ENCODE results near the gene ITGA4.

Gene ITGA4

DNA sequence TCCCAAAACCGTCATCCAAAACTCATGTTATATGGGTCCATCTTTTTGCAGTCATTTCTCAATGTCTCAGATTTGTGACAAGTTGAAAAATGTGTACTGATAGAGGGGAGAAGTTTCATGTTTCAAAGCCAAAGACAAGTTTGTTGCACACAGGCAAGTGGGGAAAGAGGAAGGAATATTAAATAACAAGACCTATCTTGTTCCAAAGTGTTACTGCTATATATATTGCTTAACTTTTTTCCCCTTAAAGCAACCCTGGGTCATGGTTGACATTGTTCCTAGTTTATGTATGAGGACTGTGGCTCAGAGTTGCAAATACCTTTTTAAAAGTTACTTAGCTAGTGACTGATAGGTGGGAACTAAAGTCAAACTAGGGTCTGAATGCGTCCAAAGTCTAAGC lies 1.7 kb downstream of the ITGA4 start:
- DNase-seq (ENCODE audit: low spot score) = no peak

GRCh38 chr2:181459621-181460021 lies 2.4 kb downstream of the ITGA4 start:
- no peak for DNase-seq (ENCODE audit: low spot score)

DNA sequence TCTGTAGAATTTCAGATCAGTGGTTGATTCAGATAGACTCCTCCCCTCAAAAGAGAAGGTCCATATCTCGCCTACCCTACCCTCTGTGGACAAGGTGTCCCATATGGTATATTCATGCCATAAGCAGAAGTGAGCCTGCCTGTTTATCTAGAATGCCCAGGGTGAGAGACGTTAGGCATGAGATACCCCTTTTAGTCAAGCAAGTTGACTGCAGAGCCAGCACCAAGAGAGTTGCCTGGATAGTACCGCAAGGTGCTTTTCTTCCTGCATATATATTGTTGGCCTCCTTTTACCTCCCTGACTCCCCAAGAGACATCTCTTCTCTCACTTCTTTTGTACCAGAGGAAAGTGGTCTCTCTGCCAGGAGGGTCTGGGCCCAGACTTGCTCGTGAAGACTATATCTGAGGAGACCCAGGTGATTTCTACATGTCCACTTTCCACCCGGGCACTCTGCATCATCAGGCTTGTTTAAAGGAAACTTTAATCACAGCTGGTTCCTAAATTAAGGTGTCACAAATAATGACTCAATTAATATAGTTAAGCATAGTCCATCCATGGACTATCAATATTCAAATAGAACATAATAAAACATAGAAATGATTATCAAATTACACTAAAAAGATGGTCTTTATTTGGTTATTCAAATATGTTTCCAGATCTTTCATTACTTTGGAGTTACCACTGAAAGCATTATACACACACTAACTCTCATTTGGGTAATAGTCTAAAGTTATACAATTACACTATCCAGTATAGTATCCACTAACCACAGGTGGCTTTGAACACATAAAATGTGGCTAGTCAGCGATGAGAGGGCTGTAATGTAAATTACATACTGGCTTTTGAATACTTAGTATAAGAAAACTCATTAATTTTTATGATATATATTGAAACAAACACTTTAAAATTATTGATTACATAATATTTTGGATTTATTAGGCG lies 4.1 kb downstream of the ITGA4 start:
- no peak for DNase-seq (ENCODE audit: low spot score)

DNA sequence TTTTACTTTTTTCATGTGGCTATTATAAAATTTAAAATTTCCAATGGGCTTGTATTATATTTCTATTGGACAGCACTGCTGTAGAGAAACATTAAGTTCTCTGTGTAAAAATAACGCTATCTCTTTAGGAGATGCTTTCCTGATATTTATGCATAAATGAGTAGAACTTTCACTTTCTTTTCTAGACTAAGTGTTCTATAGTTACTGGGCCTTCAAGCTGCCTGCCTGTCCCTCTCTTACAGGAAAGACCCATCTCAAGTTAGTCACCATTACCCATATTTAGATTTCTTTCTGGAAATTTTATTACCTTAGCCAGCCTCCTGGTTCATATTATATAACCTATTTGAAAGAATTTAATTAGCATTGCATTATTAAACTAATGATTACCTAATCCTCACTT lies 4.8 kb downstream of the ITGA4 start:
- DNase-seq (ENCODE audit: low spot score) = no peak

GRCh38 chr2:181463588-181463987 lies 6.4 kb downstream of the ITGA4 start:
- DNase-seq (ENCODE audit: low spot score) = no peak

- no peak for DNase-seq (ENCODE audit: low spot score)
Observed at GRCh38 chr2:181464966-181465365, 7.8 kb downstream of the ITGA4 start.

DNA sequence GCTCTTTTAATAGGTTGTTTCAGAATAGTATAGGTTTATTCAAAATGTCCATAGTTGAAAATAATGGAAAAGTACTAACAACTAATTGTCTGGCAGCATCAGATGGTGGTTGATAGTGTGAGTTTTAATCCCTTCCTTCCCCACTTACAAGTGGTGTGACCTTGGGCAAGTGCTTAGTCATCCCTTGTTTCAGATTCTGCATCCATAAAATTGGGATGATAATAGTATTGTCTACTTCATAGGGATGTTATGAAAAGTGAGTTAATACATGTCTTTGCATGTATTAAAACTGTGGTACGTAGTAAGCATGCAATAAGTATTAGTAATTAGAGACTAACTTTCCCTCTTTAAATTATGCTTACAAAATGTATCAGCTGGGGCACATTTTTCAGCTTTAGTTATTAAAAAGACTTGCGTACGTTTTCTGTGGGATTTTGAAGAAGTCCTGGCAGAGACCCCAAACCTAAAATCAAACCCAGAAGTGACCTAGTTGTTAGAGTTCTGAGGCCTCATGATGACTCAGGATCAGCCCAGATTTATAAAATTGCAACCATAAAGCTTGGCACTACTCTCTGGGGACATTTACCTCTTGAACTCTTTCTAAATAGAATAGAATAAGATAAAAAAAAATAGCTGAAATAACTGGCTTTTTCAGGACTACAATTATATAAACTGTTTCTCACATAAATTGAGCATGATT lies 8.6 kb downstream of the ITGA4 start:
- peak; percentile 6 for DNase-seq (ENCODE audit: low spot score)

GRCh38 chr2:181466661-181467576 lies 9.7 kb downstream of the ITGA4 start:
- peak; percentile 29 for DNase-seq (ENCODE audit: low spot score)

GRCh38 chr2:181467966-181468707 lies 11.0 kb downstream of the ITGA4 start:
- DNase-seq (ENCODE audit: low spot score) = no peak

DNA sequence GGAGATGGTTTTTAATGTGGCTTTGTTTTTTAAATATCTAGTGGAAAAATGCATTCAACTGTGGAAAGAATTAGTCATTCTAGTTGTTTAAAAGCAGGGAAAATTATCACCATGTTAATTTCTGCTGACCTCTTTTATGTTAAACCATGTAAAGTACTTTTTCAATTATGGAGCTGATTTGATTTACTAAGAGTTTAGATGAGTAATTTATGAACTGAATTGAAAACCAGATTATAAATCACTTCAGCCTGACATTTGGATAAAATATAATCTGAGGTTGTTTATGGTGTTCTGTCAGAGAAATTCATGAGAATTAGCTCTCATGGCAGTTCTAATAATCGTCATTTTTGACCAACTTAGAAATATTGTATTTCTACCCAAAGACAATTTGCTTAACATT lies 11.6 kb downstream of the ITGA4 start:
- DNase-seq (ENCODE audit: low spot score) = no peak

DNA sequence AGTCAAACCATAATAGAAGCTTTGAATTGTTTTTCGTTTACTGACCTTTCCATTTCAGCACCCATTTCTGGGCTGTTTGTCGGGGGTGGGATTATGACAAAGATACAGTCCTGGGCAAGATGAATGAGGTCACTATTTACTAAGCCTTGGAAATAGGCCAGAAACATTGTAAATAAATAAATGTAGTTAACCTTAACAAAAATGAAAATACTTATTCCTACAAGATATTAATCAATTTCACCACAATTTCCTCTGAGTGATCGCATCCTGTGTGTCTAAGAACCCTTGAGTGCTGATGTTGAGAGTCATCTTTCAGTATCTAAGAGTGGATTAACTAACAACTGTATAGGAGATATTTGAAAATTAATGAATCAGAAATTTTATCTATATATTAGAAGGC lies 14.0 kb downstream of the ITGA4 start:
- no peak for DNase-seq (ENCODE audit: low spot score)

GRCh38 chr2:181471783-181472182 lies 14.6 kb downstream of the ITGA4 start:
- no peak for DNase-seq (ENCODE audit: low spot score)

DNA sequence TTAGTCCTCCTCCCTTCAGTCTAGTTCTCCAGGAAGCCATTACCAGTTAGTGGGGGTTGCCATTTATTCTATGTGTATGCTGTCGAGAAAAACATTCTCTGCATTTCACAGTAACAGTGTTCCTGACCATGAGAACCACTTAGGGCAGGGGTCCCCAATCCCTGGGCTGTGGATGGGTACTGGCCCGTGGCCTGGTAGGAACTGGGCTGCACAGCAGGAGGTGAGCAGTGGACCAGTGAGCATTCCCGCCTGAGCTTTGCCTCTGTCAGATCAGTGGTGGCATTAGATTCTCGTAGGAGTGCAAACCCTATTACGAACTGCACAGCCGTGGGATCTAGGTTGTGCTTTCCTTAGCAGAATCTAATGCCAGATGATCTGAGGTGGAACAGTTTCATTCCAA lies 15.8 kb downstream of the ITGA4 start:
- no peak for DNase-seq (ENCODE audit: low spot score)

DNA sequence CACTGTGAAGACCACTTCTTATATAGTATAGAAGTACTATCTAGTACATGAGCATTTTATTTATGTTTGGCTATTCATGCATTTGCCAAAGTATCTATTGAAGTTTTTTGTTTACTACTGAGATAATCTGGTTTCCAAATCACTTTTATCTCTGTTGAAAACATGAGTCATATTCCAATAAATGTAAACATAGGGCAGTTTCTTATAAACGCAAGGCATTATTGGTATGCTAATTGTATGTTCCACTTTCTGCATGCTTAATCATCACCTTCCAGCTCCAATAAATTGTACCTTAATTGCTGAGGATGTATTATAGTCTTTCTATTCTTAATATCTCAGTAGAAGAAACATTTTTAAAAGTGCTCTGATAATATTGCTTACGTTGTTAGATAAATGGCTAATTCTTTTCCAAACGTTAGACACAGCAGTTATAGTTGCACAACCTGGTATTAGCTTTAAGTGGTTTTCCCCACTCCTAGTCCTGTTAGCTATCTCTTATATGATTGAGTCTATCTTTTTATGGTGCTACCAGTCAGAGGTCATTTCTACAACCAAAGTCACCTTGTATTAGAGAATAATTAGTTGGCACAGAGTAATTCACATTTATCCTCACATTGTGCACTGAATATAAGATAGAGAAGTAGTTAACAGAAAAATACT lies 17.2 kb downstream of the ITGA4 start:
- no peak for DNase-seq (ENCODE audit: low spot score)

DNA sequence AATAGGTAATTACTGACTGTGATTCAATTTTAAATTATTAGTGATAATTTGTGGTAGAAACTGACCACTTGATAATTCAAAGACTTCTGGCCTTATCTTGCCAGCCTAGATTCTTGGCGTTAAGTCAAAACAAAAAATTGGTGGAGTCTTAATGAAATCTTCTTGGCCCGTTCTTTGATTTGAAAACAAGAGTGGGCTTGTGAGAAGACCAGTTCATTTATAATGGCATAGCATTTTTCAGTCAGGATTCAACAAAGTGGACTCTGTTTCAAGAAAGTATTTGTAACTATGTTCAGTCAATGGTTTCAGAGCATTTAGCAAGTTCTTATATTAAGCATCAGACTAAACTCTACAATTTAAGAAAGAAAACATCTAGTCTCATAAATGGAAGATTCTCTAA lies 26.0 kb downstream of the ITGA4 start:
- no peak for DNase-seq (ENCODE audit: low spot score)

DNA sequence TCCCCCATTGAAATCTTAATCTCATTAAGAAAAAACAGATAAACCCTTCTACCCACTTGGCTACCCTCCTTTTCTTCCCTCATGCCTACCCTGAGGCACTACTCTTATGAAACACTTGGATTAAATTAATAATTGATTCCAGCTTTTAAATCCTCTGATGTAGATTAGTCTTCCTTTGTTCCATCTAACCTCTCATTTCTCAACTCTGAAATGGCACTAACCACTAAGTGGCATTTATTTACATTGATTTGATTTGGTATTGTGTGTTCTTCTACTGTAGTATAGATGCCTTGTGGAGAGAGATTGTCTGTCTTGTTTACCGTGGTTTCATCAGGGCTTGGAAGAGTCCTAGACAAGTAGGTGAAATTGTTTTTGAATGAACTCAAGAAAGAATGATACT lies 26.7 kb downstream of the ITGA4 start:
- DNase-seq (ENCODE audit: low spot score) = no peak

GRCh38 chr2:181484851-181485637 lies 27.9 kb downstream of the ITGA4 start:
- DNase-seq (ENCODE audit: low spot score) = no peak

- DNase-seq (ENCODE audit: low spot score) = no peak
Observed at GRCh38 chr2:181485638-181485946, 28.4 kb downstream of the ITGA4 start.

DNA sequence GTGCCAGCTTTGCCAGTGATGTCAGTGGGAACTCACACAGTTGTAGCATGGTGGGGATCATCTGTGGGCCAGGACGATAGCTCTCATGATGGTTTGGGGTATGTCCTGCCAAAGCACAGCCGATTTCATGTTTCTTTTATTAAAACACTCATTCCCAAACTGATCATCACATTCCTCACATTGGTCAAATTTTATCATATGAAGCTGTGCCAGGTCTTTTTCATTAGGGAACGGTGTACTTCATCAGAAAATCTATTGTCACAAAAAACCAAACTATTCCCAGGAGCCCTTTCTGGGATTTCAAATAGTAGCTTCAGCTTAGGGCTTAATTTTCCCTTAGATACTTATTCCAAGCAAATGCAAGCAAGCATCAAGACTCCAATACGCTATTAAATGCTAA lies 42.0 kb downstream of the ITGA4 start:
- DNase-seq (ENCODE audit: low spot score) = no peak

GRCh38 chr2:181500201-181500600 lies 43.0 kb downstream of the ITGA4 start:
- no peak for DNase-seq (ENCODE audit: low spot score)
